H1 (cell line): ENCODE data around the gene WDR75. TPM values are rescaled to one million over a fixed set of nuclear protein-coding genes. Genes with fewer than 3 reads are reported as not detected.

Experiments
- CTCF ChIA-PET: fragments of 300-600 bp; sonication (Branson Sonifier 250); formaldehyde crosslinking; loops from one replicate; lab custom pipeline; 2021; ENCODE audit not compliant: partially characterized antibody; lab: Charles Lee
- POLR2A ChIA-PET: fragments of 300-600 bp; sonication (Branson Sonifier 250); formaldehyde crosslinking; loops from one replicate; lab custom pipeline; 2021; ENCODE audit warnings: inconsistent platforms; ENCODE audit not compliant: partially characterized antibody; lab: Charles Lee
- DNase-seq, 2 experiments: peaks; one replicate each; pipeline versions ENCODE4 v3.0.0 to v3.0.0-alpha.2; 2010 to 2022; ENCODE audit warnings: low spot score in 2 of 2, low read depth in 1 of 2, mixed read lengths in 1 of 2
- FAIRE-seq: peaks from 2 replicates; lab custom pipeline; 2011; peaks lifted over from hg19 to GRCh38; lab: Jason Lieb, UNC
- H2AFZ ChIP-seq: 2 replicates; pipeline ENCODE4 v1.8.1; 2012; ENCODE audit warnings: low read length, inconsistent platforms
- H2AK5ac ChIP-seq: 2 replicates; pipeline ENCODE4 v1.6.1; 2013; ENCODE audit warnings: low read depth, low read length
- H2BK120ac ChIP-seq: replicated peaks from 2 replicates; pipeline ENCODE3; 2013; ENCODE audit warnings: low read depth, low read length, inconsistent platforms
- H2BK12ac ChIP-seq: 2 replicates; pipeline ENCODE4 v1.6.1; 2013; ENCODE audit warnings: low read depth, low read length
- H2BK15ac ChIP-seq: 2 replicates; pipeline ENCODE4 v1.6.1; 2013; ENCODE audit warnings: low read length
- H2BK20ac ChIP-seq: 2 replicates; pipeline ENCODE4 v1.6.1; 2013; ENCODE audit warnings: low read length
- H2BK5ac ChIP-seq: 2 replicates; pipeline ENCODE4 v1.6.1; 2013; ENCODE audit warnings: low read depth, low read length
- H3K14ac ChIP-seq: 2 replicates; pipeline ENCODE4 v1.6.1; 2013; ENCODE audit warnings: inconsistent platforms; ENCODE audit not compliant: insufficient read length
- H3K18ac ChIP-seq: 2 replicates; pipeline ENCODE4 v1.6.1; 2013; ENCODE audit warnings: low read length; ENCODE audit errors: extremely low read depth
- H3K23ac ChIP-seq: 2 replicates; pipeline ENCODE4 v1.6.1; 2013; ENCODE audit warnings: inconsistent platforms; ENCODE audit not compliant: insufficient read length
- H3K23me2 ChIP-seq: 2 replicates; pipeline ENCODE4 v1.6.1; 2013; ENCODE audit warnings: low read depth, low read length
- H3K27ac ChIP-seq: 2 replicates; pipeline ENCODE4 v1.6.1; 2011; ENCODE audit warnings: low read depth, low read length, inconsistent platforms
- H3K27me3 ChIP-seq, 4 experiments: replicated peaks in 1 of 4; 1 replicate in 1 of 4; 2 replicates in 3 of 4; pipeline versions ENCODE4 v1.6.1 to v1.8.1; 2011 to 2013; ENCODE audit warnings: low read length in 3 of 4, mild to moderate bottlenecking in 3 of 4, inconsistent platforms in 2 of 4, mixed read lengths in 2 of 4, moderate library complexity in 1 of 4; ENCODE audit not compliant: control insufficient read depth in 3 of 4, insufficient read depth in 3 of 4; ENCODE audit errors: extremely low read depth in 1 of 4
- H3K36me3 ChIP-seq, 4 experiments: 2 replicates each; pipeline versions ENCODE4 v1.6.1 to v1.8.1; 2011 to 2013; ENCODE audit warnings: mild to moderate bottlenecking in 4 of 4, low read length in 3 of 4, moderate library complexity in 2 of 4, control low read depth in 1 of 4, inconsistent platforms in 1 of 4; ENCODE audit not compliant: insufficient read depth in 4 of 4, control insufficient read depth in 2 of 4
- H3K4ac ChIP-seq: replicated peaks from 2 replicates; pipeline ENCODE3; 2013; ENCODE audit warnings: low read length, low read depth, mixed read lengths, inconsistent platforms; ENCODE audit not compliant: insufficient read length
- H3K4me1 ChIP-seq, 4 experiments: replicated peaks in 1 of 4; 1 replicate in 1 of 4; 2 replicates in 3 of 4; pipeline versions ENCODE4 v1.6.1 to v1.8.1; 2011 to 2013; ENCODE audit warnings: low read length in 3 of 4, inconsistent platforms in 2 of 4, mixed read lengths in 1 of 4; ENCODE audit not compliant: insufficient read depth in 4 of 4, control insufficient read depth in 3 of 4
- H3K4me2 ChIP-seq, 2 experiments: 2 replicates each; pipeline versions ENCODE4 v1.6.1 to v1.8.1; 2011 to 2013; ENCODE audit warnings: low read depth in 2 of 2, low read length in 2 of 2, control low read depth in 1 of 2, inconsistent platforms in 1 of 2, mild to moderate bottlenecking in 1 of 2; ENCODE audit not compliant: insufficient read depth in 1 of 2
- H3K4me3 ChIP-seq, 4 experiments: fragments of 200-600, 300-600 bp in 1 of 4; sonication (generic), shearing (Covaris generic), sonication (Bioruptor Twin) in 1 of 4; 2 replicates each; pipeline versions ENCODE4 v1.5.1 to v1.8.1; 2011 to 2016; ENCODE audit warnings: low read length in 4 of 4, low read depth in 3 of 4, control low read depth in 2 of 4, inconsistent platforms in 2 of 4, mild to moderate bottlenecking in 2 of 4, mixed read lengths in 1 of 4, moderate library complexity in 1 of 4; ENCODE audit not compliant: insufficient read depth in 2 of 4; ENCODE audit errors: extremely low read depth in 1 of 4
- H3K56ac ChIP-seq: replicated peaks from 2 replicates; pipeline ENCODE3; 2013; ENCODE audit warnings: low read depth, mild to moderate bottlenecking, mixed read lengths, low read length, inconsistent platforms; ENCODE audit not compliant: insufficient read length
- H3K79me1 ChIP-seq: 2 replicates; pipeline ENCODE4 v1.6.1; 2013; ENCODE audit warnings: low read depth, low read length, control low read depth
- H3K79me2 ChIP-seq, 2 experiments: 2 replicates each; pipeline versions ENCODE4 v1.6.1 to v1.8.1; 2012 to 2013; ENCODE audit warnings: low read length in 2 of 2, mild to moderate bottlenecking in 2 of 2, inconsistent platforms in 1 of 2; ENCODE audit not compliant: insufficient read depth in 2 of 2, control insufficient read depth in 1 of 2
- H3K9ac ChIP-seq, 4 experiments: replicated peaks in 1 of 4; 1 replicate in 1 of 4; 2 replicates in 3 of 4; pipeline versions ENCODE4 v1.6.1 to v1.8.1; 2011 to 2013; ENCODE audit warnings: low read depth in 3 of 4, low read length in 3 of 4, control low read depth in 2 of 4, mild to moderate bottlenecking in 2 of 4, moderate library complexity in 2 of 4, inconsistent platforms in 1 of 4; ENCODE audit errors: extremely low read depth in 1 of 4
- H3K9me3 ChIP-seq, 2 experiments: 2 replicates each; pipeline versions ENCODE4 v1.6.1 to v1.8.1; 2012 to 2013; ENCODE audit warnings: mild to moderate bottlenecking in 2 of 2, moderate library complexity in 2 of 2, control low read depth in 1 of 2, inconsistent platforms in 1 of 2, low read depth in 1 of 2, low read length in 1 of 2, mixed read lengths in 1 of 2; ENCODE audit not compliant: insufficient read depth in 2 of 2
- H4K20me1 ChIP-seq, 2 experiments: replicated peaks in 1 of 2; 2 replicates each; pipeline versions ENCODE3 to v1.8.1; 2011 to 2013; ENCODE audit warnings: inconsistent platforms in 2 of 2, low read length in 2 of 2, mild to moderate bottlenecking in 1 of 2; ENCODE audit not compliant: insufficient read depth in 2 of 2, control insufficient read depth in 1 of 2
- H4K5ac ChIP-seq: 2 replicates; pipeline ENCODE4 v1.6.1; 2013; ENCODE audit warnings: low read length, low read depth, mixed read lengths, inconsistent platforms; ENCODE audit not compliant: insufficient read length
- H4K8ac ChIP-seq: 2 replicates; pipeline ENCODE4 v1.8.0; 2013; ENCODE audit warnings: mild to moderate bottlenecking, moderate library complexity, low read length, inconsistent platforms; ENCODE audit not compliant: insufficient read depth; ENCODE audit errors: extremely low read depth
- H4K91ac ChIP-seq: replicated peaks from 2 replicates; pipeline ENCODE3; 2013; ENCODE audit warnings: low read length, mixed read lengths, inconsistent platforms; ENCODE audit not compliant: insufficient read length
- BCL11A ChIP-seq, 2 experiments: IDR thresholded peaks; one replicate each; pipeline ENCODE4 v1.6.1; 2011; ENCODE audit warnings: low read depth in 2 of 2, low read length in 2 of 2, mild to moderate bottlenecking in 2 of 2
- CREB1 ChIP-seq: IDR thresholded peaks from 2 replicates; pipeline ENCODE4 v1.6.1; 2012; ENCODE audit warnings: inconsistent platforms
- EZH2 ChIP-seq: fragments of 200-600 bp; sonication (generic); IDR thresholded peaks from 2 replicates; pipeline ENCODE4 v1.7.1; 2012; ENCODE audit warnings: low read depth, mild to moderate bottlenecking, moderate library complexity, low read length, inconsistent platforms; ENCODE audit not compliant: severe bottlenecking
- GABPA ChIP-seq: IDR thresholded peaks from 2 replicates; pipeline ENCODE4 v1.6.1; 2011; ENCODE audit warnings: mild to moderate bottlenecking, low read length, moderate library complexity, borderline replicate concordance; ENCODE audit not compliant: insufficient read depth
- HDAC6 ChIP-seq: IDR thresholded peaks from one replicate; pipeline ENCODE4 v1.7.1; 2012; ENCODE audit warnings: low read depth, mild to moderate bottlenecking, inconsistent platforms, low read length, moderate library complexity
- KDM1A ChIP-seq: fragments of 200-600, 300-600 bp; sonication (generic); IDR thresholded peaks from 2 replicates; pipeline ENCODE4 v1.7.1; 2016; ENCODE audit warnings: mild to moderate bottlenecking, low read length, borderline replicate concordance
- NANOG ChIP-seq: IDR thresholded peaks from 2 replicates; pipeline ENCODE4 v1.6.1; 2011; ENCODE audit warnings: low read length, low read depth, mild to moderate bottlenecking, inconsistent platforms; ENCODE audit not compliant: insufficient read depth, poor library complexity, severe bottlenecking
- SRF ChIP-seq: IDR thresholded peaks from 2 replicates; pipeline ENCODE4 v1.6.1; 2011; ENCODE audit warnings: mild to moderate bottlenecking, low read depth, low read length, moderate library complexity
- SUZ12 ChIP-seq: fragments of 200-600 bp; sonication (generic); IDR thresholded peaks from 2 replicates; pipeline ENCODE4 v1.6.1; 2012; ENCODE audit warnings: mild to moderate bottlenecking, inconsistent platforms, low read length, moderate library complexity, mixed read lengths
- TEAD4 ChIP-seq: IDR thresholded peaks from 2 replicates; pipeline ENCODE4 v1.6.1; 2012; ENCODE audit warnings: low read depth, low read length, inconsistent platforms, mixed read lengths
- ZNF274 ChIP-seq: IDR thresholded peaks from 2 replicates; pipeline ENCODE4 v1.7.0; 2012; ENCODE audit warnings: low read length, borderline replicate concordance; ENCODE audit errors: extremely low read depth
- WGBS, 2 experiments: shearing (Covaris generic) in 1 of 2; methylation state at CpG; one replicate each; pipeline versions ENCODE4 v1.1.6 to v1.1.7; 2013 to 2015; ENCODE audit warnings: low lambda C conversion rate in 2 of 2, mixed read lengths in 2 of 2, inconsistent platforms in 1 of 2, low coverage in 1 of 2, missing lambda C conversion rate in 1 of 2; ENCODE audit not compliant: insufficient replicate concordance in 2 of 2, insufficient coverage in 1 of 2, insufficient read length in 1 of 2; ENCODE audit errors: extremely low coverage in 1 of 2, missing lambda C conversion rate in 1 of 2; 5-methylcytosine and 5-hydroxymethylcytosine counted together
- polyA plus RNA-seq, 7 experiments: library from polyadenylated mRNA; depleted of rRNA in 3 of 7; stranded (reverse) in 5 of 7; unstranded in 2 of 7; fragments of >200 nt in 5 of 7; fragments of 200-250 nt in 2 of 7; gene quantifications; 1 replicate in 5 of 7; 2 replicates in 1 of 7; 4 replicates in 1 of 7; pipeline versions ENCODE4 v1.2.1 to v1.2.3, GENCODE V29; 2011 to 2013; ENCODE audit warnings: missing spikeins in 2 of 7, mixed read lengths in 2 of 7
- total RNA-seq: library from RNA; stranded (reverse); fragmentation: NEBNext Ultra II Directional; extraction: Animal tissue kit (Norgen Biotek cat#: 25700); gene quantifications from 2 replicates; pipeline ENCODE4 v1.2.1, GENCODE V29; 2021

The WDR75 gene
- total and polyA plus RNA-seq, 2 of the 8 experiments (the other 6 are each of a cell fraction or from before 2014, with no cell fraction given) = 26.9 to 77.1 TPM

DNA sequence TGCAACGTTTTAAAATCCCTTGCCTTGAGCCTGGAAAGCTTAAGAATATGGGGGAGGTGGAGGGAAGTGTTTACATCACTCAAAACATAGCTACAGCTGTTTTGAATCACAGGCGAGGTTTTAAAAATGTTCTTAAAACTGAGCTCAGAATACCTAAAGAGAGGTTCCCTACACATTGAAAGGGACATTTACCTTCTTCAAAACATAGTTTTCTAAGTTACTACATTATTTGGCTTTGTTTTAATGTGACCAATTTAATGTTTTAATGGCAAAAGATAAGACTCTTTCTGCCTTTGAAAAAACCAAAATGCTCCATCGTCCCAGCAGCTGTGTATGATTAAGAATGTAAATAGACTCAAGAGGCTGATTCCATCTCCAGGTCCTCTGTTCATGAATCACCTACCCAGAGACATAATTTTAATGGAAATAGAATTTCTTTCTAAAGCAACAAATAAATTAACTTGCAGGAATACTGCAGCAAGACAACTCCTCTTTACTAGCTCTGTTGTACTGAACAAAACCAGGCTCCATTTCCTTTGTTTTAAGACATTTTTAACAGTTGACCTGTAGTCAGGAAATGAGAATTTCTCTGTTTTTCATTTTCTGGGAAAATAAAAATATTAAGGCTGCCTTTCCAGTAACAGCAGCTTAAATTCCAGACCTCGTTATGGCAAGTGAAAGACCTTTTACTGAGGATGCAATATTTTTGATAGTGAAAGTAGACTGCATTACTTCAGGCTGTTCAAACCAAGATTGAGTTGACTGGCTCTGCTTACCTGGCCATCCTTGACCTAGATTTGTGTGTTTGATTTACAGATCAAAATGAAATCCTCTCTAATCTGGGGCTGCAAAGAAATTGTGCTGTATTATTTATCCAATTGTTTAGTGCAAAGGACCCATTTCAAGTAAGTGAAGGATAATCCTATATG is 33.7 kb upstream of the WDR75 start:
- Histone ChIP-seq H4K5ac (no peak overlapping the region), H2BK120ac (no peak overlapping the region), H3K4me3 (no peak overlapping the region), H2AFZ (peak overlapping the region; percentile 93), H3K56ac (no peak overlapping the region), H3K27me3 (no peaks in the 10 kb centered on the region), H3K14ac (no peak overlapping the region), H3K18ac (no peak overlapping the region), H3K79me1 (no peaks in the 10 kb centered on the region), H4K91ac (no peak overlapping the region), H3K4me1 (no peaks in the 10 kb centered on the region), H2BK20ac (no peak overlapping the region), H3K79me2 (no peaks in the 10 kb centered on the region), H3K4me2 (no peak overlapping the region), H2AK5ac (no peak overlapping the region), H4K20me1 (no peaks in the 10 kb centered on the region), H3K23ac (no peak overlapping the region), H3K4ac (no peak overlapping the region), H2BK15ac (no peak overlapping the region), H3K9me3 (no peaks in the 10 kb centered on the region), H3K9ac (no peak overlapping the region), H2BK5ac (no peak overlapping the region), H3K27ac (no peak overlapping the region), H2BK12ac (no peak overlapping the region), H4K8ac (no peak overlapping the region), H3K36me3 (no peaks in the 10 kb centered on the region), H3K23me2 (no peaks in the 10 kb centered on the region)
- TF ChIP-seq NANOG (no peak), KDM1A (no peak), TEAD4 (no peak), BCL11A (IDR thresholded peaks at IDR 0.05; ENCODE audit: low read depth in 2 of 2, low read length in 2 of 2) (no peak), SUZ12 (no peak), EZH2 (no peak), HDAC6 (no peak), ZNF274 (no peak), SRF (no peak), GABPA (no peak), CREB1 (no peak)
- ChIA-PET POLR2A (no interaction called here), CTCF (interaction anchor here (0.8 to 1.7 kb wide), 6 partner anchors 13 to 424 kb away, joined by 3 to 10 read pairs (median 5); no protein-coding TSS in a partner anchor)
- FAIRE-seq = no peak
- DNase-seq = no peak
- WGBS, 2 experiments = 59% methylated on average over 4 of the region's 4 CpGs; no CpG with 5 or more reads in 1 of the 2 experiments
